Femur (tissue), 1 donor: ENCODE data around the gene LRRC36.

ENCODE experiments used
- DNase-seq: peaks from one replicate; pipeline ENCODE4 v3.0.0-alpha.2; 2017

Gene LRRC36

DNA sequence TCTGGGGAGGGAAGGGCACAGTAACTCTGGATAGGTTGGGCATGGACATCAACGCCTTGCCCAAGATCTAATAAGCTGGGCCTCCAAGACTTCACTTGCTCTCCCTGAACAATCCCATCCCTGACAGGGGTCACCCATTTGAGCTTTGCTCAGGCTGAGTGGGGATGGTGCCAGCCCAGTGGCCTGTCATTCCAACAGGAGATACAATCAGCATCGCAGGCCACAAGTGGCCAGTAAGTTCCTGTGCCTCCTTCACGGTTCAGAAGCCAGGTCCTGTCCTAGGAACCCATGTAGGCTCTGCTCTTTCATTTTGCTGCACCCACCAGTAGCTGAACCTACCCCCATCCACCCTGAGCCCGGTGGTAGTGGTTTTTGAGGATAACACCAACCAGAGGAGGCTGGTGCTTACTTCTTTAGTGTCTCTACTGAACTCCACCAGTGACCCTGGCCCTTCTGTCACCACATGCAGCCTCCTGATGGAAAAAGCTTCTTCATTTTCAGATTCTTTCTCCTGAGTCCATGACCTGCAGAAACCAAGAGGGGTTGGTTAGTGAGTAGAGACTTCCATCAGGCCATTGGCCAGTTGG, 32.4 kb upstream of the LRRC36 start:
- no peak for DNase-seq

DNA sequence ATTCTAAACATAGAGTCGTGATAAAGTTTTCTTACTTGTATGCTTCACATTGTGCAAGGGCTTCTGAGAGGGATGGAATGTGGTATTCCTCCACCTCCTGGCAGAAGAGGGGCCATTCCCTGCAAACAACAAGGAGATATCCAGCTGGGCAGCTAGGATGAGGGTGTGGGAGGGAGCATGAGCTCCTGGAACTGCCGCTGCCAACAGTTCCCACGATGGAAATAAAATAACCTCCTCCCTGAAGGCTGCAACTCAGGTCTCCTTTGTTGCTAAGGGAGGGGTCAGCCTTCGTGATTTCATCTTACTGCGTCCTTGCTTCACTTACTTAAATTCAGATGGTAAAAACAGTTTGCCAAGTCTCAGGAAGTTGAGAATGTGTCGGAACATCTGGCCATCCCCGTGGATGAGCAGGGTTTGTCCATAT, 31.7 kb upstream of the LRRC36 start:
- DNase-seq = no peak

DNA sequence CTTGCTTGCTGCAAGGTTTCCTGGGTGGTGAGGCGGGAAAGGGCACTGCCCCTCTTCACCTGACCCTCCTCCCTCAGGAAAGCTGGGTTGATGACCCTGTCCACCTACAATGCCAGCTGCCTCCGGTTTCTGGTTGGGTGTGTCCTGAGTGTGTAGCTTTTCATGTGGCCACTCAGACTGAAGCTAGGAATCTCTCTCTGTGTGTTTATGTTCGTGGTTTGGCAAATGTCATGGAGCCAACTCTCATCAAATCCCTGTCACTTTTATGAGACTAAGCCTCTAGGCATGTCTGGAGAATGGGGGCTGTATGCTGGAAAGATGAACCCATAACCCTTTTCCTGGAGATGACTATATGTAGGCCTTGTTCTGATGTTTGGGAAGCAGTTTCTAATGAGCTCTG, 30.2 kb upstream of the LRRC36 start:
- DNase-seq = no peak

DNA sequence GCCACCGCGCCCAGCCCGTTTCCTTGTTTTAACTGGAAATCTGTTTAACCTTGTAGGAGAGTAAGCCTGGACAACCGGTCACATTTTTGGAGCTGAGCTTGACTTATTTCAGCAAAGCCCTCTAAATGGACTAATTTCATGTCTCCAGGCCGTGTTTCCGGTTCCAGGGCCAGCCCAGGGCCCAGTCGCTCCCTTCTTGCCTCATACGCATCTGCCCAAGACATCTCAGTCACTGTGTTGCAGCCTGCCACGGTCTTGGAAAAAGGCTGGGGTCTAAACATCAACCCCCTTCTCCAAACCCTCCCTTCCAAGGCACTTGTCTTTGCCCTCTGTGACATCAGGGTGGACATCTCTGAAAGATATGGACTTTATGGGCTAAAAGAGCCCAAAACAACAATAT, 28.3 kb upstream of the LRRC36 start:
- DNase-seq = no peak

DNA sequence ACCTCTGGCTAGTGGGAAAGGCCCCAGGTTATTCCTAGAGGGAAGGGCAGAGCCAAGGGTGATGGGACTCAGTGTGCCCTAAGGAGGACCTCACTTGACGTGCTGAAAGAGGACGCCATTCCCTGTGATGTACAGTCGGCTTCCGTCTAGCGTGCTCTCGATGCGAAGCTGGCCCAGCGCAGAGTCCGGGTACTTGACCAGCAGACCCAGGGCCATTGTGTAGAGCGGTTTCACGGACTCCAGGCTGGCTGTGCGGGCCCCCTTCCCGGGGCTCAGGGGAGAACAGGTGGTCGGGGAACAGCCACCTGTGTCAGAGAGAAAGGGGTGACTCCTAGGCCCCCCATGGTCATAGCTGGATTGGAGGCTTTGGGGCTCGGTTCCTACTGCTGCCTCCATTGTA, 27.3 kb upstream of the LRRC36 start:
- DNase-seq = no peak

DNA sequence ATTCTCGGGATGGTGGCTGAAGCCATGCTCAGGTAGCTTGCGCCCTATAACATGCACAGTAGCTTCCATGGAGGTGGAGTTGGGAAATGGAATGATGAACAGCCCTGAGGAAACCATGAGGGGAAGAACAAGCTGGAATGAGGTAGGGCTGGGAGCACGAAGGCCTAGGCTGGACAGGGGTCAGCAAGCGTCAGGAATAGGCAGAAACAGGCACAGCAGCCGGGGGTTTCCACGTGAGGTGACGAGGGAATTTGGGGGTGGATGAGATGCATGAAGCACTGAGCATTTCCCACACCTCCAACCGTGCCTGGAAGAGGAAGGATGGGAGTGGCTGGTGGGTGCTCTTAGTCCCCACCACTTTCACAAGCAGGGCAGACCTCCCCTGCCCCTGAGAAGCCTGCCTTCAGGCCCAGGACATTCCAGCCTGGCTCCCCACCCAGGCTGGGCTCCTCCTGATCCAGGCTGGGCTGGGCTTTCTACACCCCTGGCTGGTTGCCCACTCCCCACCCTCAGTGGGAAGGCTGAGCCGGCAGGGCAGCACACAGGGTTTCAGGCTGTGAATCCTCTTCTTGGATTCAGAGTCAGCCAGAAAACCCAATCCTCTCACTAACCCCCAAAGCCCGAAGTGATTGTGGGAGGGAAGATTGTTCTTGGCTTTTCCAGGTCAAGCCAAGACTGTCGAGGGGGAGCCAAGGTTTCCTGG, 25.4 kb upstream of the LRRC36 start:
- DNase-seq = peak; percentile 84

DNA sequence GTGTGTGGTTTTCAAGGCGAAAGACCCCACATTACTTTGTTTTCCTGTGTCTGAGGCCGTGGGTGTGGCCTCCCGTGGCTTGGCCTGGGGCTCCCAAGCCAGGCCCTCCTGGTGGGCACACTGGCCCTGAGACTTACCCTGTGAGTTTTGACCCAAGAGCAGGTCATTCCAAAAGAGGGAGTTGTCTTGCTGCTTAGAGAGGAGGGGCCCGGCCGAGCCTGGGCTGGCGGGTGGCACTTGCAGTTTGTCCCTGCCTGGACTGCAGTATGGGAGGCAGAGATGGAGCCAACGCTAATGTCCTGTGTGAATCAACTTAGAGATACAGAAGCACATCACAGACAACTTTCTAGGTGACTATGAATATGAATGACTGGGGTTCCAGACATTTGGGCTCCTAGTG, 24.5 kb upstream of the LRRC36 start:
- no peak for DNase-seq

DNA sequence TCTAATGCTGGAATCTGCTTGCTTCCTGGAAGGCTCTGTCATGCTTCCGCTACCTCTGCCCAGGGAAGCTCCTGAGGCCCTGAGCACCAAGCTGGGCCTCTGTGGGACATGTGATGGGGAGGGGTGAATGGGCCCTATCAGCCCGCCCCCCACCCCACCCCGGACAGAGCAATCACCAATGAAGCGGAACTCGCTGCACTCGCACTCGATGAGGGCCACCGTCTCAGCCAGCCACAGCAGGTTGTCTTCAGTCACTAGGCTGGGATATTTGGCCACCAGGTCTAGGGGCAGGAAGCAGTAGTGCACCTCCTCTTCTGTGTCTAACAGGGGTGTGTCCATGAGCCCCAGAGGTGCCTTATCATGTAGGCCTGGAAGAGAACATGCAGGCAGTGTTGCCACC, 23.6 kb upstream of the LRRC36 start:
- DNase-seq = no peak

DNA sequence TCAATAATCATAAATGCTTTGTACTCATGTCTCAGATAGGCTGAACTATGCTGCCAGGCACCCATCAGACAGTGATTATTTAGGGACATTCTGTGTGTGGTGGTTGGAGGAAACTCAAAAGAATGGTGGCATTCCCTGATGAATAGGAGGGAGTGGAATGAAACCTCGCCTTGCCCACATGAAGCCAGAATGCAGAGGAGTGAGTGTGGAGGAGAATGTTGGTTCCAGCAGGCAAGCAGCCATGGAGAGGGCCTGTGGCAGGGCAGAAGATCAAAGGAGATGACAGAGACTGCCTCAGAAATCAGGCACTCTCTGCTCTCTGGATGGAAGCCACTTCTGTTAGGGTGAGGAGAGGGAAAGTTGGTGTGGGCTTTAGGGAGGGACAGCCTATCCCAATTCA, 22.6 kb upstream of the LRRC36 start:
- DNase-seq = no peak

DNA sequence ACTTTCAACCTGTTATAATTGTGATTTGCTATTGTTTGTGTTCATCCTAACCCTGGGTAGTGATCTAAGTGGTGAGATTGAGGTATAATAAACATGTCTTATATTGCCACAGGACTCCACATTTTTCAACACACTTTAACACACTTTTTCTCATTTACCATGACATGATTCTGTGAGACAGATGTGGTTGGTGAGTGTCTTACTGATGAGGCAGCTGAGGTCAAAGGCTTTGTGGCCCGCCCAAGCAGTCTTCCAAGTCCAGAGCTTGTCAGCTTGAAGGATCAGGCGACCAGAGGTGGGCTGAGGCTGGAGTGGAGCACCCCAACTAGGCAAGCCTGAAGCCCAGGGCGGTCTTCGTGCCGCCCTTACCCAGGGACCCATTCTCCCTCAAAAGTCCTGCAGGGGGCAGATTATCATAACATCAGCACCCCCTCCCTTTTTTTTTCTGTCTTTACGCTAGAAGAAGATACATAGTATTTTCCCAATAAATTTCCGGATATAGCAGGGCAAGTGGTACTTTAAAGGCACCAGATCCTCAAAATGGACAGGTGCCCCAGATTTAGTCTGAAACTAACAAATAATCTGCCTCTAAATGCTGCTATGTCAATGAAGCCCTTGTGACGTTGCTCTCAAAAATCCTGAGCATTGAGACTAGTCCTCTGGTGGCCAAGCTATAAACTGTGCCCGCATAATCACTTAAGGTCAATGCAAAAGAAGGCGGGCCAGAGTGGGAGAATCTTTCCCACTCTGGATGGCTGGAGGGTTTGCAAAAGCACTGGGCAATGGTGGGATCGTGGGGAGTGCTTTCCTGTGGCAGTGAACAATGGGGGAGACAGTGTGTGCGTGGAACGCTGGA, 21.2 kb upstream of the LRRC36 start:
- DNase-seq = no peak

DNA sequence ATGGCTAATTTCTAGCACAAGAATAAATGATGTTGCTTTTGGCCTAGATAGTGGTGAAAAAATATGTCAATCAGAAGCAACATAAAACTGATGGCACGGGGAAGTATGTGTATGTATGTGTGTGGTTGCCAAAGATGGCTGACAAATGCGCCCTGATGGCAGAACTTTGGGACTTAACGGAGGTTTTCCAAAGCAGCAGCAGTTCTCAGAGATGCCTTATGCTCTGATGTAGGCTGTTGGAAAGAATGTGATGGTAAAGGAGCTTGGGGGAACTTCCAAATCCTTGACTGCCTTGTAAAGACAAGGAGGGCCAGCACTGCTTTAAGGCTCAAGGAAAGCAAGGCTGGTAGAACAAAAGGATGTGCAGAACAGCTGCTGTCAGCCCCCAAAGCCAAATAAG, 16.1 kb upstream of the LRRC36 start:
- DNase-seq = peak; percentile 41

DNA sequence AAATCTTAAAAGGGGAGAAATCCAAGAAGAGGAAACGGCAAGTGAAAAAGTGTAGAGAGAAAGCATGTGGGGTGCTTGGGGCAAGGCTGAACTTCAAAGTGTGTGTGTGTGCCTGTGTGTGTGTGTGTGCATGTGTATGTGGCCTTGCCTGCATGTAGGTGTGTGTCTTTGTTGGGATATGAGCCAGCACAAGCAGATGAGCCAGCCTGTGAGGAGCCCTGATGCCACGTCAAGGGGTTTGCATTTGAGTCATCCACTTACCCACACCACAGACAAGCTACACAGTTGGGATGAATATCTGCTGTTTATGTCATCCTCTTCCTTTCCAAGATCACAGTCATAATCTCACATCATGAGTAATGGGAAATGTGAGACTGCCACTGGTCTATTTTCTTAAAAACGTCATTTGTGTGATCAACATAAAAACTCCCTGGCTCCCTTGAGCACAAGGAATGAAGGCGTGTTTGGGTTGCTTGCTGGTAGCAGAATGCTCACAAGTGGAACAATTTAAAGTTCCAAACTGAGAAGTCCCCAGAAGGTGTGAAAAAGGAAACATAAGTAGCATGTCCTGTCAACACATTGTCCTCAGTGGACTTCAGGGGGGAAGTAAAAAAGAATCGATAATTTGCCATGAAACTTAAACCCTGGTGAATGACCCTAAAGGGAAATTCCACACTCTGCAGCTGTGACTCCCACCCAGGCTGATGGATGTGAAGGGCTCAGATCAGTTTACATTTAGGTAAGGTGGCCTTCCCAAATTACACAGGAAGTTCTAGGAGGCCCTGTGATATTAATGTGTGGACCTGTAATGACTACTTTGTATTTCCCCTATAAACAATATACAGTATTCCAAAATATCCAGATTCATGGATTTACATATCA, 14.8 kb upstream of the LRRC36 start:
- peak; percentile 57 for DNase-seq

DNA sequence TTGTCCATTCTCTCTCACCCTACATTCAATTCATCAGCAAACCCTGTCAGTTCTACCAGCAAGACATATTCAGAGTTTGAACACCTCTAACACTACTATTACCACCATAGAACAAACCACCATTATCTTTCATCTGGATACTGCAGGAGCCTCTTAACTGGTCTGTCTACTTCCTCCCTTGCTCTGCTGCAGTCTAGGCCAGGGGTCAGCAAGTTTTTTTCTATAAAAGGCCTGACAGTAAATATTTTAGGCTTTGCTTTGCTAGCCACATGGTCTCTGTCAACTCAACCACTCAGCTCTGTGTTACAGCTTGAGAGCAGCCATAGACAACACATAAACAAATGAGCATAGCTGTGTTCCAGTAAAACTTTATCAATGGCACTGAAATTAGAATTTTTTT, 13.9 kb upstream of the LRRC36 start:
- no peak for DNase-seq

DNA sequence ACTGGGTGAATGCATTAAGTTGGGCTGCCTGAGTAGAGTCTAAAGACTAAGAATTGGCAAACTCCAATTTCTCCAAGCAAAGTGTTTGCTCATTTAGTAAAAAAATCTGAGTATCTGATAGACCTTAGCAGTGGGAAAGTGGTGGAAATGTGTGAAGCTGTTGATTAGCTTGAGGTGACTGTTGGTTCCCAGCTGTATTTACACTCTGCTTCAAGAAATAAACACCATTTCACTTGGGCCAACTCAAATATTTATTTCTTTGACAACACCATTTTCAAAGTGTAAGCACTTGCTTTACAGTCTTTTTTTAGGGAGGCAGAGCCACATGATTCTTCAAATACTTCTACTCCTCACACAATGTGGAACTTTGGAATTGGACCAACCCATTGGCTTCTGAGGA, 8.8 kb upstream of the LRRC36 start:
- DNase-seq = no peak

DNA sequence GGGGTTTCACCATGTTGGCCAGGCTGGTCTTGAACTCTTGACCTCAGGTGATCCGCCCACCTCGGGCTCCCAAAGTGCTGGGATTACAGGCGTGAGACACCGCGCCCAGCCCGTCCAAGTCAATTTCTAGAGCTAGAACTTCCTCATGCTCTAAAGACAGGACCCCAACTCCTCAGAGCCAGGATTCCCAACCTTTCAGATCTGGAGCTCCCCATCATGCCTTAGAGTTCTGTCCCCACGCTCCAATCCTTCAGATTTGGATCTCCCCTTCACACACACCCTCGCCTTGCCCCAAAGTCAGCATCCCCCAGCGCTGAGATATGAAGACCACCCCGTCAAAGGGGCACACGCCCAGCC, 522 bp upstream of the LRRC36 start:
- DNase-seq = no peak

DNA sequence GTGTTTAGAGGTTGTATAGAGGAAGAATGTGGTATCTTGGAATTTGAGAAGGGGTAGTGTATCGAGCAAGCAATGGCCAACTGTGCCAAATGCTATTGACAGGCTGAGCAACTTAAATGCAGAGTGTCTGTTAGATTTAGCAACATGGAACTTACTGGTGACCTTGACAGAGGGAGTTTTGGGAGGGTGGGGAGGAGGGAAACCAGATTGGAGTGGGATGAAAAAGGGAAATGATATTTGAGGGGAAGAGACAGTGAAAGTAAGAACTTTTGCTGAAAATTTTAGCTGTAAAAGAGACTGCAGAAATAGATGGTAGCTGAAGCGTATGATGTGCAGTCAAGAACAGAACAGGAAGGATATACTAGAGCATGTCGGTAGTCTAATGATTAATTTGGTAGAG, 1.1 kb downstream of the LRRC36 start:
- no peak for DNase-seq

DNA sequence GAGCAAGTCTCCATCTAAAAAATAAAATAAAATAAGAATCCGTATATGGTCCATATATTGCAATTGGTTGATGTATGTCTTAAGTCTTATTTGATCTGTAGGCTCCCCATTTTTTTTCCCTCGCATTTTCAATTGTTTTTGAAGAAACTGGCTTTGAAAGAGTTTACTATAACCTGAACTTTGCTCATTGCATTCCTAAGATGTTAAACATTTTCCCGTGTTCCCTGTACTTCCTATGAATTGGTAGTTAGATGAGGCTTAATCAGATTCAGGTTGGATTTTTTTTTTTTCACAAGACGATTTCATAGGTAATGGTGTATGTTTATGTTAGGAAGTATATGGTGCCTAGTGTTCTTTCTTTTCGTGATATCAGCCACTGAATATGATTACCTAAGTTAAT, 3.3 kb downstream of the LRRC36 start:
- DNase-seq = no peak

DNA sequence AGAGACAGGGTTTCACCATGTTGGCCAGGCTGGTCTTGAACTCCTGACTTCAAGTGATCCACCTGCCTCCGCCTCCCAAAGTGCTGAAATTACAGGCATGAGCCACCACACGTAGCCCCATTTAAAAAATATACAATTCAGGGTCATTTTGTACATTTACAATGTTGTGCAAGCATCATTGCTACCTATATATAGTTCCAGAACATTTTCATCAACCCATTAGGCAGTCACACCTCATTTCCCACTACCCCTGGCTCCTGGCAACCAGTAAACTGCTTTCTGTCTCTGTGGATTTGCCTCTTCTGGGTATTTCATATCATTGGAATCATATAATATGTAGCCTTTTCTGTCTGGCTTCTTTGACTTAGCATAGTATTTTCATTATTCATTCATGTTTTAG, 6.7 kb downstream of the LRRC36 start:
- DNase-seq = no peak

DNA sequence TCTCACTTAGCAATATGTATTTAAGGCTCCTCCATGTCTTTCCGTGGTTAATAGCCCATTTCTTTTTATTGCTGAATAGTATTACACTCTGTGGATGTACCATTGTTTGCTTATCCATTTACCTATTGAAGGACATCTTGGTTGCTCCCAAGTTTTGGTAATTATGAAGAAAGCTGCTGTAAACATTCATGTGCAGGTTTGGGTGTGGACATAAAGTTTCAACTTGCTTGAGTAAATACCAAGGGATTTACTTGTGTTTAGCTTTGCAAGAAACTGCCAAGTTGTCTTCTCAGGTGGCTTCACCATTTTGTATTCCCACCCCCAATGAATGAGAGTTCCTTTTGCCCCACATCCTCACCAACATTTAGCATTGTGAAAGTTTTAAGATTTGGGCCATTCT, 9.5 kb downstream of the LRRC36 start:
- no peak for DNase-seq

DNA sequence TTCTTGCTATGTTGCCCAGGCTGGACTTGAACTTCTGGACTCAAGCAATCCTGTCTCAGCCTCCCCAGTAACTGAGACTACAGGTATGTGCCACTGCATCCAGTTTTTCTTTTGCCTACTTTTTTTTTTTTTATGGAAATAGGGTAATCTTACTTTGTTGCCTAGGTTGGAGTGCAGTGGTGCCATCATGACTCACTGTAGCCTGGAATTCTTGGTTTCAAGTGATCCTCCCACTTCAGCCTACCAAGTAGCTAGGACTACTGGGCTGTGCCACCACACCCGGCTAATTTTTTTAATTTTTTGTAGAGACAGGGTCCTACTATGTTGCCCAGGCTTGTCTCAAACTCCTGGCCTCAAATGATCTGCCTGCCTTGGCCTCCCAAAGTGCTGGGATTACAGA, 10.0 kb downstream of the LRRC36 start:
- no peak for DNase-seq

DNA sequence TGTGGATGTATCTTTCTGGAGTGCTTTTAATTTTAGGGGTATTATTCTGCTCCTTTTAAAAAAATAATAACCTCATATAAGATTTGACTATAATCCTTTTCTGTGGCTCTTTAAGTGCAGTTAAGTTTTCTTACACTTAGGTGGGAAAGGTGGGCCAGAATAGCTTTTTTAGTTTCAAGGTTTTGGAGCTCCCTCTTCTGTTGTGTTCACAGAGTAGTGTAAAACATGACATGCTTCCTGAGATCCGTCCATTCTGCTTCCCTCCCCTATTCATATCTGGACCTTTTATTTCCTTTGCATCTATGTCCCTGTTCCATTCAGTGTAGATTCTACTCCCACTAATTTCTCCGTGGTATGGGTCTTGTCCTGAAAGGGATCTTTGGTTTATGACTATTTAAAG, 12.8 kb downstream of the LRRC36 start:
- DNase-seq = no peak

DNA sequence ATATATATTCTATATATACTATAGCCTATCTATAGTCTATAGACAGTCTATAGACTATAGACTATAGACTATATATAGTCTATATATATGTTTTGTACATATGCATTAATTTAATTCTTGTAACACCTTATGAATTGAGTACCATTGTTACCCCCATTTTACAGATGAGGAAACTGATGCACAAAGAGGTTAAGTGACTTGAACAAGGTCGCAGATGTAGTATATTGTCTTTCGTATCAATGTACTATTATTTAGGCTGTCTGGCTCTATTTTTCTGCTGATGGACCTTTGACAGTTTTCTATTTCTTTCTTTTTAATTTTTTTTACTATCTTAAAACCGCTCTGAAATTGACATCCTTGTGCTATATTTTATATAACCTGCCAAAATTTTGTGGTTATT, 14.6 kb downstream of the LRRC36 start:
- no peak for DNase-seq

DNA sequence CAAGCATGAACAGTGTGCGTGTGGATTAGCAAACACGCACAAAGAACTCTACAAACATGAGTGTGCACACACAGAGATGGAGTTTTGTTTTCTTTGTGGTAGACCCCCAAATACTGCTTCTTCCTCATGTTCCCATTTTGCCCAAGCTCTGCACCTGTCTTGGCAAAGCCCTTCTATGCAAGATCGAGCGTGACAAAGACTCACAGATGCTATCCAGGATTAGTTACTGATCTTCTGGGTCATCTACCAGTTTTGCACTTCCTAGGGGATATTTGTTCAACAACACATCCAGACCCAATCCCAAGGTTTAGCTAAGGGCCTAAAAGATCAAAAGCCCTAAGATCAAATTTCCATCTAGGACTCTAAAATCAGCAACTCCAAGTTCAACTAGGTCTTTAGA, 16.0 kb downstream of the LRRC36 start:
- no peak for DNase-seq
